GM12873 (cell line): ENCODE measurements around the gene ZNF485.

Experiments
- TF ChIP-seq, protein P1 (sequence below): IDR thresholded peaks from 2 replicates; pipeline ENCODE4 v1.5.1; 2012; ENCODE audit warnings: low read depth, mild to moderate bottlenecking, moderate library complexity, low read length, control low read depth; ENCODE audit not compliant: insufficient read depth; ENCODE audit errors: missing control alignments

Gene ZNF485

DNA sequence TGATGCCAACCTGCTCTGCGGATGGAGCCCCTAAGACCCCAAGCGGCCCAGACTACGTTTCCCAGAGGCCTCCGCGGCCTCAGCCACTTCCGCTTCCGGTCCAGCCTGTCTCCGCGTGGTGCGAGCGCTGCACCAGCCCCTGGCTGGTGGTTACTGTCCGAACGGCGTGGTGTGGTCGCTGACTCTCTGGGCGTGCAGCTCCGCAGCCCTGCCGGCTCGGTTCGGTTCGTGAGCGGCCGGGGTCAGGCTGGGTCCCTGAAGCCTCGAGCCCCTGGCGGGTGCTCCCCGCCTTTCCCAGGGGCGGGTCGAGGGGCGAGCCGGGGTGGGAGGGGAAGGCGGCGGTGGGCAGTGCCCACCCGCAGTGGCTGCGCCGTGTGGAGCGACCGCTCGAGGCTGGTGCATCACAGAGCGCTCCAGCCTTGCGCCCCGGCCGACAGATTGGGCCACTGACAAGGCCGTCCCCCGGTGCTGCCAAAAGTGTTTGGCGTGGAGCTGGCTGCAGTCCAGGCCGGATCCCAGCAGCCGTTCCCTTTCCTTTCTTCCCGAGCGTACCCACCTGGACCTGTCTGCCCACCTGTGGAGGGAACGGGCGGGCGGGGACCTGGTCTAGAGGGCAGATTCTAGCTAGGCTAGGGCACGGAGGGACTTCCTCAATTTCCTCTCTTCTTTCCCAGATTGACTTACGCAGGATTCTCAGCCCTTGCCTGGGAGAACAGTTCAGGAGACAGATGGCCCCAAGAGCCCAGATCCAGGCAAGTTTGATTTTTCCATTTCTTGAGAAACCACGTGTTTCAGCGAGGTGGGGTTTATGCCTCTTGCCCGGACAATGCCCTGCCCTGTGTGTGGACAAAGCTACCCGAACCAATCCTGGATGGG is at the start of gene ZNF485:
Gene ZNF485 (plus strand): TSS at position 116 of the 876 bp plus-strand sequence. CDS start 613 bp downstream, at position 729.
- TF ChIP-seq, protein P1, sequence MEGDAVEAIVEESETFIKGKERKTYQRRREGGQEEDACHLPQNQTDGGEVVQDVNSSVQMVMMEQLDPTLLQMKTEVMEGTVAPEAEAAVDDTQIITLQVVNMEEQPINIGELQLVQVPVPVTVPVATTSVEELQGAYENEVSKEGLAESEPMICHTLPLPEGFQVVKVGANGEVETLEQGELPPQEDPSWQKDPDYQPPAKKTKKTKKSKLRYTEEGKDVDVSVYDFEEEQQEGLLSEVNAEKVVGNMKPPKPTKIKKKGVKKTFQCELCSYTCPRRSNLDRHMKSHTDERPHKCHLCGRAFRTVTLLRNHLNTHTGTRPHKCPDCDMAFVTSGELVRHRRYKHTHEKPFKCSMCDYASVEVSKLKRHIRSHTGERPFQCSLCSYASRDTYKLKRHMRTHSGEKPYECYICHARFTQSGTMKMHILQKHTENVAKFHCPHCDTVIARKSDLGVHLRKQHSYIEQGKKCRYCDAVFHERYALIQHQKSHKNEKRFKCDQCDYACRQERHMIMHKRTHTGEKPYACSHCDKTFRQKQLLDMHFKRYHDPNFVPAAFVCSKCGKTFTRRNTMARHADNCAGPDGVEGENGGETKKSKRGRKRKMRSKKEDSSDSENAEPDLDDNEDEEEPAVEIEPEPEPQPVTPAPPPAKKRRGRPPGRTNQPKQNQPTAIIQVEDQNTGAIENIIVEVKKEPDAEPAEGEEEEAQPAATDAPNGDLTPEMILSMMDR = no peak

DNA sequence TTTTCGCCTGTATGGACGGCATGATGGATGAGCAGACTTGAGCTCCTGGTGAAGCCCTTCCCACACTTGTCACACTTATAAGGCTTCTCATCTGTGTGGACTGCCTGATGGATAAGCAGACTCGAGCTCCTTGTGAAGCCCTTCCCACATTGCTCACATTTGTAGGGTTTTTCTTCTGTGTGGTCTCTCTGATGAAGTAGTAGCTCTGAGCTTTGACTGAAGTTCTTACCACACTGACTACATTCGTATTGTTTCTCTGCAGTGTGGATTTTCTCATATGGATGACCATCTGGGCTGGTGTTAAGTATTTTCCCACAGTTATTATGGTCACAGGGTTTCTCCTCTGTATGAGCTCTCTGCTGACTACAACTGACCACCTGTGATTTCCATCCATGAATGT is 49.0 kb upstream of the ZNF485 start:
- TF ChIP-seq, protein P1 = no peak

DNA sequence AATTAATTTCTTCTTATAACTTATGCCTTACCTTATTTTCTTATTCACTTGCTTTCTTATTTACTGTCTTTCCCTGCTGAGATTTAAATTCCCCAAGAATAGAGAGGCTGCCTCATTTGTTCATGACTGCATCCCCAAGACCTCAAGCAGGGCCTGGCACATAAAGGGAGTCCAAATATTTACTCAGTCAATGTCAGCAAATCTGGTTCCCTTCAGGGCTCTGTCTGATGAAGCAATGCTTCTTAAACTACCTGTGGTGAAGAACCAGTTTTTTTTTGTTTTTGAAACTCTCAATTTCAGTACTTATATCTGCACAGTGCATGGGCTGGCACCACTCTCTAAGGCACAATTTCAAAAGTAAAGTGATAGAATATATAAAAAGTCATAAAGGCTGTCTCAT is 36.6 kb upstream of the ZNF485 start:
- TF ChIP-seq, protein P1 = no peak

DNA sequence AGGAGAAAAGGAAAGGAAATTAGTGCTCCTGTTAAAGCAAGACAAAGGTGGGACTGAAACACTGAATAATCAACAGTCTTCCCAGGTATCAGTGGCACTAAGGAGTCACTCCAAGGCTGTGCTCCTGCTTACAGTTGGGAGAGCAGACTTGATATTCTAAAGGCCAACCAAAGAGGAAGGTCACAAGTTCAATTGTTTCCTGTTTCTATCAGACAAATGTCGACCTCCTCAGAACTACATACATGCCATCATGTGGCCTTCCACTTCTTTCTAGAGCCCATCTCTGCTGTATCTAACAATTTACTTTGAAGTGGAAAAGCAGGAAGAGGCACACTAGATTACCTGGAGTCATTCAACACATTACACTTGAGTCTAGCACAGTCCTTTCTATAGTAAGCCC is 35.3 kb upstream of the ZNF485 start:
- TF ChIP-seq, protein P1 = no peak

DNA sequence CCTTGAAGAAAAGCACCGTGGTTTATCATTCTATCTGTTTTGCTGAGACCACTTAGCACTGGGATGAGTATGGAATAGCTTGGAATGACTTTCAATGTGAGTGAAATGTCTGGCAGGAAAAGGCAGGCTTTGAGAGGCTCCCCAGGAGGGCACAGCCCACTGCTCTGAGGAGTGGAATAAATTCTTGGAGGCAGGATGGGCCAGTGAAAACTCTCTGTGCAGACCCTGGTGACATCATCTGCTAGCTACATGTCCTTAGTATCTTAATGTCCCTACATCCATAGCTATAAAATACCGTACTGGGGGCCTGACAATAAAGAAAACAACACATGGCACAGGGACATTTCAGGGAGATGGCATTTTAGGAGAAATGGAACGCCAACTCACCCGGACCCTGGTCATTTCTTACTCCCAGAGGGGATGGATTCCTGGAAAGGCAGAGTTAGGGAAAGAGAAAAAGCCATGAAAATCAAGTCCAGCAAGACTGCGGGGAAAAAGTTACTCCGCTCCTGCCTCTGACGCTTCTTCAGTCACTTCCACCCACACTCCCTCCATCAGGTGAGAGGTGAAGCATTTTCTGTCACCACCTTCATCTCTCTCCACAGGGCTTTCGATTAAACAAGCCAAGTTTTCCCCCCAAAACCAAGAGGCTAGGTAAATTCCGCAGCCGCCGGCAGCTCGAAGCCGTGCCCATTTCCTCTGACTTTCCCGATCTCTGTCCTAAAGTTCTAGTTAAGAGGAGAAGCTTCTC is 32.8 kb upstream of the ZNF485 start:
- TF ChIP-seq, protein P1 = no peak

DNA sequence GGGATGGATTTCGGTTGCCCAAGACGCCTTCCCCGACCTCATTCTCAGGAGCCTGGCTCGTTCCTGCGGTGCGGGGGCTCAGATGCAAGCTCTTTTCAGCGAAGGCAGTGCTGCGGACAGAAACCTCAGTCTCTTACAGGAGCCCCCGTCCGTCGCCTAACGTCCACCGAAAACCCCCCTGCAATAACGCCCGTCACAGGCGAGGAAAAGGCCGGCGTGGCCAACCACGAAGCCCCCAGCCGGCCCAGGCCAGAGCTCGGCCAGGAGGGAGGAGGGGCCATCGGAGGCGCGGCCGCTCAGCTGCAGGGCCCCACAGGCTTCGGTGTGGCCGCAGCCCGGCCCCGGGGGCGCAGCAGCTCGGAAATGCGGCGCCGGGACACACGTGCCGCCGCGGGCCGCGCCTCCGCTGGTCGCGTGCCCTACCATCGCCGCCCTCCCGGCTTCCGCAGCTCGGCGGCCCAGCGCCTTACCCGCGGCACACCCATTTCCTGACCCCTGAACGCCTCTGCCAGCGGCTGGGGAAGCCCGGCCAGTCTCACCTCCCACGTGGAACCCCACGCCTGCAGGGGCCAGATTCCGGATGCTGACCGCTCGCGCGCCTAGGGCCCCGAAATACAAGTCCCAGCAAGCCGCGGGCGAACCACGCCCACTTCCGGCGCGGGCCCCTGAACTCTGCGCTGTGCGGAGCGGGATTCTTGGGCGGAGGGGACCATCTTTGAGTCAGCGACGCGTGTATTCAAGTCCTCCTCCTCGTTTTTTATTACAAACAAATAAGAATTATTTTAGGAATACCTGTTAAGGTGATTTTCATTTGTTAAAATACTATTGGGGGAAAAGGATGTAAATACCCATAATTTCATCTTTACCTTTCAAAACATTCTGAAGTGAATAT is 32.0 kb upstream of the ZNF485 start, which contains the start of gene ZNF239:
Gene ZNF239 (minus strand): TSS at position 616 of the 892 bp plus-strand sequence. CDS start 16,537 bp downstream, outside the sequence.
- TF ChIP-seq, protein P1 = no peak

DNA sequence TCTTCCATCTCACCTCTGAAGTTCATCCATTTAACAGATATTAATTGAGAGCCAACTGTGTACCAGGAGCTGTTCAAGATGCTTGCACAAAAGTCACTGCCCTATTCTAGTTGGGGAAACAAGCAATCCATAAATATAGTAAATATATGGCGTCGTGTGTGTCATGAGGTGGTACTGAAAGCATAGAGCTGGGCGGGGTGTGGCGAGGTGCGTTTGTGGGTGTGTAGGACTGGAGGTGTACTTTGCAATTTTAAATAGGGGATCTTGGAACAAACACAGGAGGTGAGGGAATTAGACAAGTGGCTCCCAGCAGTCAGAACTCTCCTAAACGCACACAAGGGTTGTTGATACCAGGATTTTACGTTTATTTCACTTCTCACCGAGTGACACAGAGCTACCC is 31.3 kb upstream of the ZNF485 start:
- TF ChIP-seq, protein P1 = no peak
